HG03045 (cell line): ENCODE data around the gene MDH1.
"Not testable (repeated sequence)": the region's sequence is repeated elsewhere in the genome, so short reads cannot be mapped to it uniquely, and the experiment has no call there.

Source experiments
- ATAC-seq: cut with Tn5 transposase; IDR thresholded peaks from one replicate; pipeline ENCODE4 v1.9.1; 2021; ENCODE audit warnings: mild to moderate bottlenecking, moderate library complexity; ENCODE audit not compliant: unreplicated experiment

Gene MDH1

GRCh38 chr2:63588385-63589147 is at the start of gene MDH1, which contains the start of gene WDPCP:
Gene MDH1, plus strand, starts transcription at chr2:63588963. Its CDS starts 81 bp downstream, at chr2:63589044.
Gene WDPCP, minus strand, starts transcription at chr2:63588477. Its CDS starts 206 bp downstream, at chr2:63588271.
- ATAC-seq: peak; percentile 88

DNA sequence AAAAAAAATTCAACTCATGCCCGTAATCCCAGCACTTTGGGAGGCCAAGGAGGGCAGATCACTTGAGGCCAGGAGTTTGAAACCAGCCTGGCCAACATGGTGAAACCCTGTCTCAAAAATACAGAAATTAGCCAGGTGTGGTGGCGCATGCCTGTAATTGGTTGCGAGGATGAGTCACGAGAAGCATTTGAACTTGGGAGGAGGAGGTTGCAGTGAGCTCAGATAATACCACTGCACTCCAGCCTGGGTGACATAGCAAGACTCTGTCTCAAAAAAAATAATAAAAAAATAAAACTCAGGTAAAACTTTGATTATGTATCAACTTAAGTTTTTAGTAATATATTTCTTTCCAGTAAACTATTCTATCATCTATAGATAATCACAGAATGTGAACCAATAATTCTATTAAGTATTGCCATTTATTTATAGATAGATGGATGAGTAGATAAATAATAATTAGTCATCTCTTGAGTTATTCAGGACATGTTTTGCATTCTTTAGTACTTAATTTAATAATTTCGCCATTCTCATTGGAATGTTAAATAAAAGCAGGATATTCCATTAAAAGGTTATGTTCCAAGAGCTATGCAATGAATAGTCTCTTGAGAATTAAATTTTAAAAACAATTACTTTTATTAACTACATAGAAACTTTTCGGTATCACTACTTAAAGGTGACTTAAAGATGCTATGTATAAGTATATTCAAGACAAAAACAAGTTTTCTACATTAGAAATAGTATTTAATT is 49.2 kb upstream of the MDH1 start:
- ATAC-seq: no peak

GRCh38 chr2:63544017-63544627 is 44.6 kb upstream of the MDH1 start:
- no peak for ATAC-seq

GRCh38 chr2:63545023-63545422 is 43.7 kb upstream of the MDH1 start:
- no peak for ATAC-seq

DNA sequence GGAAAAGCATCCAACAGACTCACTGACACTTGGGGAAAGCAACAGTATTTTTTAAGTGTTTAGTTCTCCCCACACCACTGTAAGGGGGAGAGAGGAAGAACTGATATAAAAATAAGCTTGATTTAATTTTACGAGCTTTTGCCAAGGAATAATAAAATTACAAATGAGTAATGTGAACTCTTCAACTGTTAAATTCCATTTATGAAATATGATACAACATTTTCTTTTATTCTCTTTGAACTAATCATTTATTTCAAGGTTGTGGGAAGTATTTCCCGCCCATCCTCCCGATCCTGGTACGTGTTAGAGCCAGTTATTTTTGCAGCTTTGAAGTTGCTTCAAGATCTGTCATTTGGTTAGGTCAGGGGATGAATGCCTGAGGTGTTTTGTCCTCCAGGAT is 35.7 kb upstream of the MDH1 start:
- no peak for ATAC-seq

GRCh38 chr2:63555299-63555698 is 33.5 kb upstream of the MDH1 start:
- no peak for ATAC-seq

- ATAC-seq: no peak
Measured at GRCh38 chr2:63555931-63556330, 32.8 kb upstream of the MDH1 start.

DNA sequence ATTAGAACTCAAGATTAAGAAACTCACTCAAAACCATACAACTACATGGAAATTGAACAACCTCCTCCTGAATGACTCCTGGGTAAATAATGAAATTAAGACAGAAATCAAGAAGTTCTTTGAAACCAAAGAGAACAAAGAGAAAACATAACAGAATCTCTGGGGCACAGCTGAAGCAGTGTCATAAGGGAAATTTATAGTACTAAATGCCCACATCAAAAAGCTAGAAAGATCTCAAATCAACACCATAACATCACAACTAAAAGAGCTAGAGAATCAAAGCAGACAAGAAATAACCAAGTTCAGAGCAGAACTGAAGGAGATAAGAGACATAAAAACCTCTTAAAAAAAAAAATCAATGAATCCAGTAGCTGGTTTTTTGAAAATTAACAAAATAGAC is 30.9 kb upstream of the MDH1 start:
- ATAC-seq: not testable (repeated sequence)

- not testable (repeated sequence) for ATAC-seq
Measured at GRCh38 chr2:63558922-63559321, 29.8 kb upstream of the MDH1 start.

GRCh38 chr2:63562751-63563150 is 26.0 kb upstream of the MDH1 start:
- no peak for ATAC-seq

GRCh38 chr2:63569740-63570139 is 19.0 kb upstream of the MDH1 start:
- no peak for ATAC-seq

DNA sequence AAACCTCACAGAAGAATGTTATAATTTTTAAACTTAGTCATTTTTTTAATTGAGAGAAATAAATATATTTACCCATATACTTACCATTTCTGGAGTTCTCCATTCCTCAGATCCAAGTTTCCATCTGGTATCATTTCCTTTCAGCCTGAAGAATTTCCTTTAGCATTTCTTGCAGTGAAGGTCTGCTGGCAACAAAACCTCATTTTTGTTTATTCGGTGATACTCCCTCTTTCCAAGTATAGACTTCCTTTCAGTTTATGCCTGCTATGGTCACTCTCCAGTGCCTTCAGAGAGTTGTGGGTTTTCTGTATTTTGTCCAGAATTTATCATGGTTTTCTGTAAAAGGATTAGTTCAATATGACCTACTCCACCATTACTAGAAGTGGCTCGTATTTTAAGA is 17.5 kb upstream of the MDH1 start:
- no peak for ATAC-seq

GRCh38 chr2:63572001-63572400 is 16.8 kb upstream of the MDH1 start:
- no peak for ATAC-seq

DNA sequence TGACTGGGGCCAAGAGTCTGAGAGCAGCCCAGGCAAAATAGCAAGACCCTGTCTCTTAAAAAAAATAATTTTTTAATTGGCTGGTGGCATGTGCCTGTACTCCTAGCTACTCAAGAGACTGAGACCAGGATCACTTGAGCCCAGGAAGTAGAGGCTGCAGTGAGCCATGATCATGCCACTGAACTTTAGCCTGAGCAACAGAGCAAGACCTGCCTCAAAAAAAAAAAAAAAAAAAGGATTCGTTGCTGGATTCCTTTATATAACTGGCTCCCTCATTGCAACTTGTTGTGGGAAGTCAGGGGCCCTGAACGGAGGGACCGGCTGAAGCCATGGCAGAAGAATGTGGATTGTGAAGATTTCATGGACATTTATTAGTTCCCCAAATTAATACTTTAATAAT is 15.7 kb upstream of the MDH1 start:
- ATAC-seq: not testable (repeated sequence)

GRCh38 chr2:63573726-63574345 is 14.9 kb upstream of the MDH1 start:
- not testable (repeated sequence) for ATAC-seq

- ATAC-seq: no peak
Measured at GRCh38 chr2:63576546-63576945, 12.2 kb upstream of the MDH1 start.

GRCh38 chr2:63578767-63579166 is 10.0 kb upstream of the MDH1 start:
- ATAC-seq: no peak

- ATAC-seq: no peak
Measured at GRCh38 chr2:63580651-63581297, 8.0 kb upstream of the MDH1 start.

DNA sequence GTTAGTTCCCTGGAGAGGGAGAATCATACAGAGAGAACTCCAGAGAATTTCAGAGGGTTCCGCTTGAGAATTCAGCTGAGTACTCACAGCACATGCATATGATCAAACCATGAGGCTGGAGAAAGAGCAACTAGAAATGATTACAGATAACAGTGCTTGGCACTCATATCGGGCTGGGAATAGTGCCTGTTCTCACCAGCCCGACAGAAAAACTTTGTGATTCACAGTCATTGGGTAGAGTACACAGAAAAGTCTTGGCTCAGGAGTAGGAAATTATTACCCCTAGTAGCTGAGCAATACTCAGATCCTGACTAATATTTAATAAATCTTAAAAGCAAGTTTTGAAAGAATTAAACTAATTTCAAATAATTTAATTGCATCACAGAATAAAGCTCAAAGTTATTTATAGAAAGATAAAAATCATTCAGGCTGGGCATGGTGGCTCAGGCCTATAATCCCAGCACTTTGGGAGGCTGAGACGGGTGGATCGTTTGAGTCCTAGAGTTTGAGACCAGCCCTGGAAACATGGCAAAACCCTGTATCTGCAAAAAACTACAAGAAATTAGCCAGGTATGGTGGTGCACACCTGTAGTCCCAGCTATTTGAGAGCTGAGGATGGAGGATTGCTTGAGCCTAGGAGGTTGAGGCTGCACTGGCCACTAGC is 7.3 kb upstream of the MDH1 start:
- ATAC-seq: no peak

DNA sequence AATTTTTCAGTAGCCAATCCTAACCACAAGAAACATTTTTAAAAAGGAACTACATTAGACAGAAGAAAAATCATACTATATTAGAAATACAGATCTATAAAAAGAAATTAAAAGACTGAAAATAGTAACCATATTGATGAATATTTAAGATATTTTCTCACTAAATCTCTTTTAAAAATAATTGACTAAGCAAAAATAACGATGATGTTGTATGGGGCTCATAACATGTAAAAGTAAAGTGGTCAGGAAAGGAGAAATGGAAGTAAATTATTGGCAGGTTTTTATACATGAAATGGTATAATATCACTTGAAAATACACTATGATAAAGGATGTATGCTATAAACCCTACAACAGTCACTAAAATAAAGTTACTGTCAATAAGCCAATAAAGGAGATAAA is 5.9 kb upstream of the MDH1 start:
- no peak for ATAC-seq
